ENCODE measurements around the gene F12.

GRCh38 chr5:177414481-177414880, 5.1 kb upstream of the F12 start:
- TF ChIP-seq GATA2 (IDR thresholded peaks at IDR 0.05; ENCODE audit: low read depth, low read length) (no peak), GATA3 (IDR thresholded peaks at IDR 0.05; ENCODE audit: low read depth, low read length) (no peak)
